ENCODE measurements around the gene FFAR2.

DNA sequence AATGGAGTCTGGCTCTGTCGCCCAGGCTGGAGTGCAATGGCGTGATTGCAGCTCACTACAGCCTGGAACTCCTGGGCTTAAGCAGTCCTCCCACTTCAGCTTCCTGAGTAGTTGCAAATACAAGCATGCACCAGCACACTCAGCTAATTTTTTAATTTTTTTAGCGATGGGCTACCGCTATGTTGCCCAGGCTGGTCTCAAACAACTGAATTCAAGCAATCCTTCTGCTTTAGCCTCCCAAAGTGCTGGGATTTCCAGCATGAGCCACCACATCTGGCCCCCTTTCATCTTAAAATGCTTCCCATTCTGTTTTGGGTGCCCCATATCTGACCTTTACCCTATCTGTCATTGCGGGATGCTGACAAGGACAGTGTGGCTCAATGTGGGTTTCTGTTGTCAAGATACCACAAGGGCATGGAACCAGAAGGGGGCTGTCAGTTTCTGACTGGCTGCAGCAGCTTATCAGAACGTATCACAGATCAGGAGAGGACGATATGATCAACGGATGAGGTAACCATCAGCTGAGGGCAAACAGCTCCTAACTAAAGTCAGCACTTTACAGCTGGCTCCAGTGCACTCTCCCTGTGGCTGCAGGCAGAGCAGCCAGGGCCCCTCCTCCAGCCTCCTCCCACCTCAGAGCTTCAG, 44.8 kb upstream of the FFAR2 start:
- TF ChIP-seq MAX (IDR thresholded peaks at IDR 0.05) = no peak
- TF ChIP-seq CREB1 (IDR thresholded peaks at IDR 0.05; ENCODE audit: low read depth) = no peak
- no peak for TF ChIP-seq EGR1 (IDR thresholded peaks at IDR 0.05)
- no peak for TF ChIP-seq TAF1 (IDR thresholded peaks at IDR 0.05; ENCODE audit: low read depth)
- TF ChIP-seq, protein P1, sequence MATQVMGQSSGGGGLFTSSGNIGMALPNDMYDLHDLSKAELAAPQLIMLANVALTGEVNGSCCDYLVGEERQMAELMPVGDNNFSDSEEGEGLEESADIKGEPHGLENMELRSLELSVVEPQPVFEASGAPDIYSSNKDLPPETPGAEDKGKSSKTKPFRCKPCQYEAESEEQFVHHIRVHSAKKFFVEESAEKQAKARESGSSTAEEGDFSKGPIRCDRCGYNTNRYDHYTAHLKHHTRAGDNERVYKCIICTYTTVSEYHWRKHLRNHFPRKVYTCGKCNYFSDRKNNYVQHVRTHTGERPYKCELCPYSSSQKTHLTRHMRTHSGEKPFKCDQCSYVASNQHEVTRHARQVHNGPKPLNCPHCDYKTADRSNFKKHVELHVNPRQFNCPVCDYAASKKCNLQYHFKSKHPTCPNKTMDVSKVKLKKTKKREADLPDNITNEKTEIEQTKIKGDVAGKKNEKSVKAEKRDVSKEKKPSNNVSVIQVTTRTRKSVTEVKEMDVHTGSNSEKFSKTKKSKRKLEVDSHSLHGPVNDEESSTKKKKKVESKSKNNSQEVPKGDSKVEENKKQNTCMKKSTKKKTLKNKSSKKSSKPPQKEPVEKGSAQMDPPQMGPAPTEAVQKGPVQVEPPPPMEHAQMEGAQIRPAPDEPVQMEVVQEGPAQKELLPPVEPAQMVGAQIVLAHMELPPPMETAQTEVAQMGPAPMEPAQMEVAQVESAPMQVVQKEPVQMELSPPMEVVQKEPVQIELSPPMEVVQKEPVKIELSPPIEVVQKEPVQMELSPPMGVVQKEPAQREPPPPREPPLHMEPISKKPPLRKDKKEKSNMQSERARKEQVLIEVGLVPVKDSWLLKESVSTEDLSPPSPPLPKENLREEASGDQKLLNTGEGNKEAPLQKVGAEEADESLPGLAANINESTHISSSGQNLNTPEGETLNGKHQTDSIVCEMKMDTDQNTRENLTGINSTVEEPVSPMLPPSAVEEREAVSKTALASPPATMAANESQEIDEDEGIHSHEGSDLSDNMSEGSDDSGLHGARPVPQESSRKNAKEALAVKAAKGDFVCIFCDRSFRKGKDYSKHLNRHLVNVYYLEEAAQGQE (IDR thresholded peaks at IDR 0.05; ENCODE audit: low read depth) = no peak
